ENCODE measurements around the gene PAWR.
"Not testable (repeated sequence)": the region's sequence is repeated elsewhere in the genome, so short reads cannot be mapped to it uniquely, and the experiment has no call there.

Gene PAWR

GRCh38 chr12:79547044-79547734, 143.6 kb downstream of the PAWR start:
- no peak for DNase-seq

GRCh38 chr12:79546466-79547043, 144.2 kb downstream of the PAWR start:
- DNase-seq: no peak

GRCh38 chr12:79544439-79544838, 146.3 kb downstream of the PAWR start:
- not testable (repeated sequence) for DNase-seq

GRCh38 chr12:79537675-79538074, 153.1 kb downstream of the PAWR start:
- DNase-seq: no peak

- DNase-seq: no peak
Observed at GRCh38 chr12:79535751-79536150, 155.0 kb downstream of the PAWR start.

Measured in SIG-M5 (cell line).